ENCODE measurements around the gene SLC25A3.

SLC25A3 gene

GRCh38 chr12:98635657-98636323, 42.3 kb downstream of the SLC25A3 start (continued):
- TF ChIP-seq PRDM4 (tag by site-specific recombination; IDR thresholded peaks at IDR 0.05) (no peak), ZNF513 (tag by site-specific recombination; IDR thresholded peaks at IDR 0.05) (no peak), ZNF548 (tag by site-specific recombination; IDR thresholded peaks at IDR 0.05) (no peak), EGR2 (tag by site-specific recombination; IDR thresholded peaks at IDR 0.05; ENCODE audit: low read depth) (no peak), ZBTB17 (tag by site-specific recombination; IDR thresholded peaks at IDR 0.05) (no peak), SP2 (tag by site-specific recombination; IDR thresholded peaks at IDR 0.05) (no peak), ZSCAN23 (tag by site-specific recombination; IDR thresholded peaks at IDR 0.05) (no peak), AEBP2 (tag by site-specific recombination; IDR thresholded peaks at IDR 0.05; ENCODE audit: borderline replicate concordance) (no peak), ZNF561 (tag by site-specific recombination; IDR thresholded peaks at IDR 0.05; ENCODE audit: borderline replicate concordance) (no peak), KLF17 (tag by site-specific recombination; IDR thresholded peaks at IDR 0.05) (no peak), ZNF169 (tag by site-specific recombination; IDR thresholded peaks at IDR 0.05) (no peak), ZNF768 (tag by site-specific recombination; IDR thresholded peaks at IDR 0.05) (no peak), ZBTB7A (tag by site-specific recombination; IDR thresholded peaks at IDR 0.05; ENCODE audit: low read depth) (no peak), HOXC10 (CRISPR knock-in tag; IDR thresholded peaks at IDR 0.05) (no peak), ZNF776 (tag by site-specific recombination; IDR thresholded peaks at IDR 0.05; ENCODE audit: borderline replicate concordance) (no peak), ZNF394 (tag by site-specific recombination; IDR thresholded peaks at IDR 0.05; ENCODE audit: borderline replicate concordance) (no peak; the same call in 1 of the 2 replicates), BCL11B (tag by site-specific recombination; IDR thresholded peaks at IDR 0.05; ENCODE audit: low read depth) (no peak), PBX3 (CRISPR knock-in tag; IDR thresholded peaks at IDR 0.05) (no peak), ZNF544 (tag by site-specific recombination; IDR thresholded peaks at IDR 0.05) (no peak), ZNF18 (tag by site-specific recombination; IDR thresholded peaks at IDR 0.05) (no peak), PRDM2 (tag by site-specific recombination; IDR thresholded peaks at IDR 0.05; ENCODE audit: borderline replicate concordance) (no peak), ZFHX2 (tag by site-specific recombination; conservative IDR thresholded peaks at IDR 0.05) (no peak), ZNF266 (tag by site-specific recombination; IDR thresholded peaks at IDR 0.05; ENCODE audit: low read depth) (no peak), ZNF660 (tag by site-specific recombination; IDR thresholded peaks at IDR 0.05) (no peak)

Data from HEK293 (cell line).